NCI-H460 (cell line): ENCODE data around the gene SFRP4. TPM values are rescaled to one million over a fixed set of nuclear protein-coding genes. Genes with fewer than 3 reads are reported as not detected.

ENCODE experiments used
- total RNA-seq: library from RNA; depleted of rRNA; stranded (reverse); fragments of >200 nt; shearing (Covaris generic); gene quantifications from 2 replicates; pipeline ENCODE4 v1.2.3, GENCODE V29; 2014; rRNA removed

The SFRP4 gene
- total RNA-seq, 1 experiment from 2014 or later, result 0.27 TPM

Other genes with a start within 250 kb of the SFRP4 start
- gene GPR141, start 233.1 kb downstream of the SFRP4 start, total RNA-seq, result not detected in 2 replicates
- gene NME8, start 68.2 kb downstream of the SFRP4 start, total RNA-seq, result not detected in 2 replicates
- 103 and 109 TPM in 2 replicates for gene EPDR1, start 3.8 kb upstream of the SFRP4 start, total RNA-seq